A673 (cell line): ENCODE measurements around the gene ING5. TPM values are rescaled to one million over a fixed set of nuclear protein-coding genes. Genes with fewer than 3 reads are reported as not detected.

Experiments
- BruUV-seq: library from RNA; stranded (reverse); fragments of 400-500 nt; replicated peaks from 2 replicates; lab custom pipeline; 2021; lab: Mats Ljungman, UMichigan
- CTCF ChIA-PET: fragments of 300-600 bp; sonication (Branson Sonifier 250); formaldehyde crosslinking; loops from one replicate; lab custom pipeline; 2022; ENCODE audit warnings: antibody characterized with exemption; lab: Charles Lee
- POLR2A ChIA-PET: fragments of 300-600 bp; sonication (Branson Sonifier 250); formaldehyde crosslinking; loops from one replicate; lab custom pipeline; 2022; ENCODE audit warnings: antibody characterized with exemption; ENCODE audit not compliant: low non-redundant PET; lab: Charles Lee
- DNase-seq: peaks from one replicate; pipeline ENCODE4 v3.0.0-alpha.2; 2015; ENCODE audit warnings: low spot score
- H3K27ac ChIP-seq: fragments of 200-600 bp; sonication (generic); 2 replicates; pipeline ENCODE4 v1.5.1; 2016; ENCODE audit warnings: mixed run types, low read depth, mild to moderate bottlenecking, mixed read lengths, antibody characterized with exemption, low read length; ENCODE audit not compliant: poor library complexity, severe bottlenecking
- H3K27me3 ChIP-seq: fragments of 200-600 bp; sonication (generic); replicated peaks from 2 replicates; pipeline ENCODE4 v1.6.1; 2017; ENCODE audit warnings: mixed run types, low read depth, mild to moderate bottlenecking, mixed read lengths, antibody characterized with exemption, low read length; ENCODE audit not compliant: insufficient read depth, poor library complexity
- H3K36me3 ChIP-seq: fragments of 200-600 bp; sonication (generic); 2 replicates; pipeline ENCODE4 v1.6.1; 2016; ENCODE audit warnings: mixed run types, mild to moderate bottlenecking, mixed read lengths, antibody characterized with exemption, low read length; ENCODE audit not compliant: insufficient read depth, poor library complexity, severe bottlenecking
- H3K4me1 ChIP-seq: fragments of 200-600 bp; sonication (generic); 2 replicates; pipeline ENCODE4 v1.6.1; 2017; ENCODE audit warnings: mixed run types, mild to moderate bottlenecking, mixed read lengths, antibody characterized with exemption, low read length; ENCODE audit not compliant: insufficient read depth, poor library complexity, severe bottlenecking
- H3K4me3 ChIP-seq: fragments of 200-600 bp; sonication (generic); 2 replicates; pipeline ENCODE4 v1.5.1; 2016; ENCODE audit warnings: low read depth, mixed run types, mild to moderate bottlenecking, mixed read lengths, low read length; ENCODE audit not compliant: poor library complexity, severe bottlenecking
- H3K9me3 ChIP-seq: fragments of 200-600 bp; sonication (generic); 2 replicates; pipeline ENCODE4 v1.6.1; 2016; ENCODE audit warnings: mixed run types, low read depth, mild to moderate bottlenecking, mixed read lengths, antibody characterized with exemption, low read length; ENCODE audit not compliant: poor library complexity, severe bottlenecking
- EZH2 ChIP-seq: fragments of 200-600 bp; sonication (generic); IDR thresholded peaks from 2 replicates; pipeline ENCODE4 v1.6.1; 2017; ENCODE audit warnings: borderline replicate concordance, low read depth, mild to moderate bottlenecking, mixed read lengths, antibody characterized with exemption, low read length; ENCODE audit not compliant: poor library complexity, severe bottlenecking
- intact Hi-C: fragments of 100-400 bp; cut with micrococcal nuclease; formaldehyde crosslinking; loops from one replicate; pipeline ENCODE4 v1.10.0; 2022; ENCODE audit not compliant: unreplicated experiment
- total RNA-seq: library from RNA; stranded (reverse); gene quantifications from 2 replicates; pipeline ENCODE4 v1.2.3, GENCODE V29; 2021
- TF ChIP-seq, protein P1 (sequence below): fragments of 300-800, 200-600 bp; sonication (generic); conservative IDR thresholded peaks from 2 replicates; pipeline ENCODE4 v1.5.1; 2017; ENCODE audit warnings: low read depth, mild to moderate bottlenecking, antibody characterized with exemption, low read length, moderate library complexity, mixed read lengths

Gene ING5
- total RNA-seq, 1 experiment from 2014 or later, result 70.3 TPM

DNA sequence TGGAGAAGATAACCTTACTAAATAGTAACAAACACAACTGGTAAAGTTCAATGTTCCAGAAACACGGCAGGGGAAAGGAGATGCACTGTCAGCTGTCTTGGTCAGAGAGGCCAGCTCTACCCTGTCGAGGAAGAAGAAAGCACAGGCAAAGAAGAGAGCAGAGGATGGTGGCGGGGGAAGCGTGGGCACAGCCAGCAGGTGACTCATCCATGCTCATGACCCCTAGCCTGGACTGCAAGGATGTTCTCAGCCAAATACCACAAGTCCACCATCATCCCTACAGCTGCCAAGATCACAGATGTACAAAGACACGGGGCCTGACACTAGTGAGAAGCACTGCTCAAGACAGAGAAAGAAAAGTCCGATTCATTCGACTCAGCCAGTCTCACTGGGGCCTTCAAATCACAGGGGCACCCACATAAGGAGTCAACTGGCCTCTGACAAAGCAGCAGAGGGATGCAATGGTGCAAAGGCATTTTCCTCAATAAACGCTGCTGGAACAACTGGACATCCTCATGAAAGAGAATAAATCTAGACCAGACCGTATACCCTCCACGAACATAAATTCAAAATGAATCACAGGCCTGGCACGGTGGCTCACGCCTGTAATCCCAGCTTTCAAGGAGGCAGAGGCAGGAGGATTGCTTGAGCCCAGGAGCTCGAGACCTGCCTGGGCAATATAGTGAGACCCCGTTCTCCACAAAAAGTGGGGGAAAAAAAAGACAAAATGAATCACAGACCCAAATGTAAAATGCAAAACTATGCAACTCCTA, 20.8 kb upstream of the ING5 start:
- no peak for TF ChIP-seq EZH2
- TF ChIP-seq, protein P1, sequence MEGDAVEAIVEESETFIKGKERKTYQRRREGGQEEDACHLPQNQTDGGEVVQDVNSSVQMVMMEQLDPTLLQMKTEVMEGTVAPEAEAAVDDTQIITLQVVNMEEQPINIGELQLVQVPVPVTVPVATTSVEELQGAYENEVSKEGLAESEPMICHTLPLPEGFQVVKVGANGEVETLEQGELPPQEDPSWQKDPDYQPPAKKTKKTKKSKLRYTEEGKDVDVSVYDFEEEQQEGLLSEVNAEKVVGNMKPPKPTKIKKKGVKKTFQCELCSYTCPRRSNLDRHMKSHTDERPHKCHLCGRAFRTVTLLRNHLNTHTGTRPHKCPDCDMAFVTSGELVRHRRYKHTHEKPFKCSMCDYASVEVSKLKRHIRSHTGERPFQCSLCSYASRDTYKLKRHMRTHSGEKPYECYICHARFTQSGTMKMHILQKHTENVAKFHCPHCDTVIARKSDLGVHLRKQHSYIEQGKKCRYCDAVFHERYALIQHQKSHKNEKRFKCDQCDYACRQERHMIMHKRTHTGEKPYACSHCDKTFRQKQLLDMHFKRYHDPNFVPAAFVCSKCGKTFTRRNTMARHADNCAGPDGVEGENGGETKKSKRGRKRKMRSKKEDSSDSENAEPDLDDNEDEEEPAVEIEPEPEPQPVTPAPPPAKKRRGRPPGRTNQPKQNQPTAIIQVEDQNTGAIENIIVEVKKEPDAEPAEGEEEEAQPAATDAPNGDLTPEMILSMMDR, result no peak
- Histone ChIP-seq H3K4me1 (peaks cover 6% of the 10 kb centered on the region), H3K27ac (no peak overlapping the region), H3K36me3 (peaks cover 90% of the 10 kb centered on the region), H3K27me3 (no peaks in the 10 kb centered on the region), H3K4me3 (no peak overlapping the region), H3K9me3 (no peaks in the 10 kb centered on the region)
- POLR2A ChIA-PET, result no interaction called here
- intact Hi-C loops, result no loop called here
- BruUV-seq, result no TSS peak
- CTCF ChIA-PET, result no interaction called here
- no peak for DNase-seq

DNA sequence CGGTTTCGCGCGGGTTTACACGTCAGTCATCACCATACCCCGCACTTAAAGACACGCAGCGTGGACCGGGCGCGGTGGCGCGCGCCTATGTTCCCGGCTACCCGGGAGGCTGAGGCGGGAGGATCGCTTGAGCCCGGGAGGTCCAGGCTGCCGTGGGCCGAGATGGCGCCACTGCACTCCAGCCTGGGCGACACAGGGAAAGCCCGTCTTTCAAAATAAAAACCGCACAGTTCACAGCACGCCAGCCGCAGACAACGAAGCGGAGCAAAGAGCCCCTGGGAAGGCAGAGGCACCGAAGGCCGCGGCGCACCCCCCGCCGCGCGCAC, 15.6 kb upstream of the ING5 start:
- BruUV-seq, result no TSS peak
- no peaks in the 10 kb centered on the region for H3K27me3 ChIP-seq
- peak overlapping the region; percentile 96 for H3K4me3 ChIP-seq
- CTCF ChIA-PET, result interaction anchor here (1.0 kb wide), 2 partner anchors 15 to 21 kb away, joined by 3 read pairs; partner anchors contain the start of gene ING5
- peak overlapping the region; percentile 98 for H3K27ac ChIP-seq
- H3K36me3 ChIP-seq, result peaks cover 60% of the 10 kb centered on the region
- no peak for DNase-seq
- no peak for TF ChIP-seq EZH2
- TF ChIP-seq, protein P1, result no peak
- H3K9me3 ChIP-seq, result no peaks in the 10 kb centered on the region
- intact Hi-C loops, result loop anchor here (2.0 kb wide), 1 partner anchor 15 kb away; no protein-coding TSS in a partner anchor
- POLR2A ChIA-PET, result interaction anchor here (0.6 to 1.3 kb wide), 4 partner anchors 13 to 537 kb away, joined by 5 to 6 read pairs (median 6); partner anchors contain the start of genes ING5 and PASK
- H3K4me1 ChIP-seq, result peaks cover 11% of the 10 kb centered on the region

DNA sequence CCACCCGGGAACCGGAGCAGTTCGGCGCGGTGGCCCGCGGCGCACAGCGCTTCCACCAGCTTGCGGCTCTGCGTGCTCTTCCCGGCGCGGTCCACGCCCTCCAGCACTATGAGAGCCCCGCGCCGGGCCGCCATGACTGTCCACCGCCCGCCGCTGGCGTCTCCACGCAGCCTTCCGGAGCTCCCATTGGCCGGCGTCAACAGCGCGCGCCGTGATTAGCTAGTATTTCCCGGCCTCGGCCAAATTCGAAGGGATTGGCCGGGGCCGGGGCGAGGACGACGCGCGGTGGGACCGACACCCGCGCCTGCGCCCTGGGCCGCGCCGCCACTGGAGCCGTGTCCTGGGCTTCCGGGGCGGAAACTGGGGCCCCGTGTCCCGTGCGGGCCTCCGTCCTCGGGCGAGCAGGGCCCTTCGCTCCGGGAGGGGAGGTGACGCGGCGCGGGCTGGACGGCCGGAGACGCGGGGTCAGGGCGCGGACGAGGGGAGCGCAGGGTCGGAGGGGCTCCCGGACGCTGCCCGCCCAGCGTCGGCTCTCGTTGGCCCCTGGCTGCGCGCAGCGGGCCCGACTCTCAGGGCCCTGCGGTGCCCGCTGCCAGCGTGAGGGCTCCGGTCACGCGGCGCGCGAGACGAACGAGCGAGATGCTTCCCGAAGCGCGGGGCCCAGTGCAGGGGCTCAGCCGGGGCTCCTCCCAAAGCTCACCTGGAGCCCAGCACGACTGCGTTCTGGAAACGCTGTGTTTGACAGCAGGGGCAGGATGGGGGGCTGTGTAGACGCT, 15.0 kb upstream of the ING5 start, which contains the start of gene DTYMK:
TSS of gene DTYMK (minus strand) at position 166 of the 776 bp plus-strand sequence. CDS start at position 134, 32 bp downstream.
- TF ChIP-seq, protein P1, result no peak
- TF ChIP-seq EZH2, result no peak
- POLR2A ChIA-PET, result interaction anchor here (0.5 to 1.3 kb wide), 6 partner anchors 13 to 537 kb away, joined by 5 to 8 read pairs (median 6); partner anchors contain the start of genes ING5 and PASK
- peak; percentile 99 for DNase-seq
- H3K27me3 ChIP-seq, result no peaks in the 10 kb centered on the region
- H3K36me3 ChIP-seq, result peaks cover 59% of the 10 kb centered on the region
- H3K4me3 ChIP-seq, result peak within 1 kb of the TSS; percentile 96
- no peaks in the 10 kb centered on the region for H3K9me3 ChIP-seq
- peaks cover 11% of the 10 kb centered on the region for H3K4me1 ChIP-seq
- intact Hi-C loops, result loop anchor here (2.0 kb wide), 1 partner anchor 14 kb away; no protein-coding TSS in a partner anchor
- peak within 1 kb of the TSS; percentile 98 for H3K27ac ChIP-seq
- TSS peak; percentile 60 for BruUV-seq
- CTCF ChIA-PET, result interaction anchor here (1.0 kb wide), 2 partner anchors 15 to 22 kb away, joined by 3 read pairs; partner anchors contain the start of gene ING5
